LoVo (cell line): Measurements from ENCODE around the gene EIF2A.
"Not testable (repeated sequence)": the region's sequence is repeated elsewhere in the genome, so short reads cannot be mapped to it uniquely, and the experiment has no call there.

Experiments used
- DNase-seq: peaks from one replicate; pipeline ENCODE4 v3.0.0-alpha.2; 2016; ENCODE audit warnings: low spot score

EIF2A gene

GRCh38 chr3:150602426-150603152 lies 56.0 kb downstream of the EIF2A start:
- DNase-seq: no peak

- DNase-seq: peak; percentile 97
Measured at GRCh38 chr3:150603153-150603979, 56.8 kb downstream of the EIF2A start, which contains the start of gene SELENOT. Gene SELENOT, plus strand, starts transcription at chr3:150603321. Its CDS starts 42 bp downstream, at chr3:150603363.

GRCh38 chr3:150603980-150604319 lies 57.4 kb downstream of the EIF2A start:
- DNase-seq: no peak

GRCh38 chr3:150605998-150606641 lies 59.5 kb downstream of the EIF2A start:
- DNase-seq: no peak

GRCh38 chr3:150607267-150608065 lies 60.9 kb downstream of the EIF2A start:
- no peak for DNase-seq

- DNase-seq: no peak
Measured at GRCh38 chr3:150609988-150610387, 63.4 kb downstream of the EIF2A start.

- no peak for DNase-seq
Measured at GRCh38 chr3:150610785-150611184, 64.2 kb downstream of the EIF2A start.

- DNase-seq: no peak
Measured at GRCh38 chr3:150611666-150612065, 65.1 kb downstream of the EIF2A start.

GRCh38 chr3:150612494-150612893 lies 65.9 kb downstream of the EIF2A start:
- DNase-seq: no peak

GRCh38 chr3:150613034-150613433 lies 66.4 kb downstream of the EIF2A start:
- no peak for DNase-seq

- DNase-seq: no peak
Measured at GRCh38 chr3:150613709-150614480, 67.3 kb downstream of the EIF2A start.

GRCh38 chr3:150620002-150620689 lies 73.6 kb downstream of the EIF2A start:
- no peak for DNase-seq

GRCh38 chr3:150622955-150623354 lies 76.4 kb downstream of the EIF2A start:
- DNase-seq: not testable (repeated sequence)

GRCh38 chr3:150623945-150624344 lies 77.4 kb downstream of the EIF2A start:
- peak; percentile 18 for DNase-seq

GRCh38 chr3:150626148-150626930 lies 79.8 kb downstream of the EIF2A start:
- DNase-seq: no peak

GRCh38 chr3:150627557-150627956 lies 81.0 kb downstream of the EIF2A start:
- no peak for DNase-seq

- DNase-seq: no peak
Measured at GRCh38 chr3:150631515-150632221, 85.1 kb downstream of the EIF2A start.

GRCh38 chr3:150635076-150635475 lies 88.5 kb downstream of the EIF2A start:
- no peak for DNase-seq

- DNase-seq: no peak
Measured at GRCh38 chr3:150635526-150635925, 88.9 kb downstream of the EIF2A start.
